HUES64 (cell line): ENCODE results near the gene ANKRD11.
"Not testable (repeated sequence)": the region's sequence is repeated elsewhere in the genome, so short reads cannot be mapped to it uniquely, and the experiment has no call there.

ENCODE experiments used
- H3K27ac ChIP-seq: 2 replicates; pipeline ENCODE4 v1.7.0; 2013; ENCODE audit warnings: low read depth, low read length, inconsistent platforms
- H3K27me3 ChIP-seq: 2 replicates; pipeline ENCODE4 v1.6.1; 2013; ENCODE audit warnings: mild to moderate bottlenecking, low read length; ENCODE audit not compliant: insufficient read depth
- H3K36me3 ChIP-seq: 2 replicates; pipeline ENCODE4 v1.6.1; 2013; ENCODE audit warnings: mild to moderate bottlenecking, low read length; ENCODE audit not compliant: insufficient read depth
- H3K4me1 ChIP-seq: 2 replicates; pipeline ENCODE4 v1.6.1; 2013; ENCODE audit warnings: mild to moderate bottlenecking, low read length, moderate library complexity; ENCODE audit not compliant: insufficient read depth
- H3K4me3 ChIP-seq: 2 replicates; pipeline ENCODE4 v1.5.1; 2013; ENCODE audit warnings: mild to moderate bottlenecking, low read length, moderate library complexity
- H3K9ac ChIP-seq: 2 replicates; pipeline ENCODE4 v1.6.1; 2013; ENCODE audit warnings: mild to moderate bottlenecking, low read depth, low read length
- H3K9me3 ChIP-seq: 2 replicates; pipeline ENCODE4 v1.6.1; 2013; ENCODE audit warnings: low read depth, low read length; ENCODE audit not compliant: insufficient read depth
- WGBS: fragments of 150-250, 120-280 bp; methylation state at CpG from one replicate; pipeline ENCODE4 v1.1.7; 2013; ENCODE audit warnings: missing lambda C conversion rate; 5-methylcytosine and 5-hydroxymethylcytosine counted together

Gene ANKRD11

DNA sequence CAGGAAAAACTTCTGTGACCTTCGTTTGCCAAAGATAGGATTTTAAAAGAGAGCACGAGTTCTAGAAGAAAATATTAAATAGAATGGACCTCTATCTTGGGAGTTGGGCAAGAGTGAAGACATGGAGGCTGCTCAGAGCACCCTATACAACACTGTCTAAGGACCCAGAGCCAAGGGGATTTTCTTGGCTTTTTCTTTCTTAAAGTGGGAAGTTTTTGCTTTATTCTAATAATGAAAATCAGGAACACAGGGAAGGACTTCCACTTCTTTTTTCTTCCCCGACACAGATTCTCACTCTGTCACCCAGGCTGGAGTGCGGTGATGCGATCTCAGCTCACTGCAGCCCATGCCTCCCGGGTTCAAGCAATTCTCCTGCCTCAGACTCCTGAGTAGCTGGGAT is 178.7 kb downstream of the ANKRD11 start:
- Histone ChIP-seq H3K4me3 (no peak overlapping the region), H3K4me1 (peaks cover 5% of the 10 kb centered on the region; the same call in 1 of the 2 replicates), H3K9ac (no peak overlapping the region), H3K36me3 (peaks cover 34% of the 10 kb centered on the region), H3K27ac (no peak overlapping the region), H3K9me3 (no peaks in the 10 kb centered on the region), H3K27me3 (no peaks in the 10 kb centered on the region)
- WGBS: 95% methylated on average over 6 of the region's 6 CpGs

DNA sequence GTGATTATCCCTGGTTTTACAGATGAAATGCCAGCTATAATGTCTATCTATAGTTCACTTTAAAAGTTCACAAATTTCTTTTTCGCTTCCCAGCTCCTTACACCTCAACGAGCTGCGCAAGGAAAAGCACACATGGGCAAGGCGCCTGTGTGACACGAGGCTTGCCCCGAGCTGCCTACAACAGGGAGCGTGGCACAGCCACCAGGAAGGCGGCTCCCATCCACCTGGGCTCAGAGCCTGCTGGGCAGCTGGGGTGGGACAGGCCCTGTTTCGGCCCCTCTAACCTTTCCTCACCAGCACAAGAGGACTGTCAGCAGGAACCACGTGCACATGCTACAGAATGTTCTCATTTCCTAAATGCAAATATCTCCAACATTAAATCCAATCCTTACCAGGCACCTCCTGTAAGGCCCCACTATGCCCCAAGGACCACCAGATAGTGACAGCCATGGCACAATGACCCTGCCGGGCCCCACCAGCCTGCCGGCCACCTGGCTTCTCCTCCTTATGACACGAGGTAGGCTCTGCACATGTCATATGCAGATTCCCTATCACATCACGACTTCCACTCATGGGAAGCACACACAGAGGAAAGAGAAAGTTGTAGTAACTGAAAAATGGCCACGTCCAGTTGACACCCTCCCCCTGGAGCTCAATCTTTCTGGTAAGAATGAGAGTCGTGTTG is 180.8 kb downstream of the ANKRD11 start:
- H3K27ac ChIP-seq: no peak overlapping the region
- 81% methylated on average over 16 of the region's 16 CpGs for WGBS
- peaks cover under 1% of the 10 kb centered on the region; the same call in 1 of the 2 replicates for H3K4me1 ChIP-seq
- no peaks in the 10 kb centered on the region for H3K9me3 ChIP-seq
- H3K27me3 ChIP-seq: no peaks in the 10 kb centered on the region
- H3K9ac ChIP-seq: no peak overlapping the region
- H3K4me3 ChIP-seq: no peak overlapping the region
- peaks cover 37% of the 10 kb centered on the region for H3K36me3 ChIP-seq

GRCh38 chr16:89308391-89309333 is 181.7 kb downstream of the ANKRD11 start:
- Histone ChIP-seq H3K27ac (no peak overlapping the region), H3K4me3 (no peak overlapping the region), H3K36me3 (peaks cover 46% of the 10 kb centered on the region), H3K9me3 (no peaks in the 10 kb centered on the region), H3K9ac (no peak overlapping the region), H3K27me3 (no peaks in the 10 kb centered on the region), H3K4me1 (no peaks in the 10 kb centered on the region)
- whole genome bisulfite sequencing: 88% methylated on average over 30 of the region's 30 CpGs

- Histone ChIP-seq H3K9ac (no peak overlapping the region), H3K4me3 (no peak overlapping the region), H3K27ac (no peak overlapping the region), H3K4me1 (no peaks in the 10 kb centered on the region), H3K36me3 (peaks cover 39% of the 10 kb centered on the region), H3K27me3 (no peaks in the 10 kb centered on the region), H3K9me3 (no peaks in the 10 kb centered on the region)
- 95% methylated on average over 14 of the region's 14 CpGs for WGBS
Measured at GRCh38 chr16:89307421-89307805, 182.9 kb downstream of the ANKRD11 start.

- not testable (repeated sequence) for H3K4me3 ChIP-seq, H3K9ac ChIP-seq, H3K27ac ChIP-seq, H3K27me3 ChIP-seq, H3K9me3 ChIP-seq, H3K4me1 ChIP-seq
- whole genome bisulfite sequencing: 96% methylated on average over 48 of the region's 69 CpGs
- peaks cover 33% of the 10 kb centered on the region for H3K36me3 ChIP-seq
Measured at GRCh38 chr16:89306457-89307420, 183.6 kb downstream of the ANKRD11 start.

DNA sequence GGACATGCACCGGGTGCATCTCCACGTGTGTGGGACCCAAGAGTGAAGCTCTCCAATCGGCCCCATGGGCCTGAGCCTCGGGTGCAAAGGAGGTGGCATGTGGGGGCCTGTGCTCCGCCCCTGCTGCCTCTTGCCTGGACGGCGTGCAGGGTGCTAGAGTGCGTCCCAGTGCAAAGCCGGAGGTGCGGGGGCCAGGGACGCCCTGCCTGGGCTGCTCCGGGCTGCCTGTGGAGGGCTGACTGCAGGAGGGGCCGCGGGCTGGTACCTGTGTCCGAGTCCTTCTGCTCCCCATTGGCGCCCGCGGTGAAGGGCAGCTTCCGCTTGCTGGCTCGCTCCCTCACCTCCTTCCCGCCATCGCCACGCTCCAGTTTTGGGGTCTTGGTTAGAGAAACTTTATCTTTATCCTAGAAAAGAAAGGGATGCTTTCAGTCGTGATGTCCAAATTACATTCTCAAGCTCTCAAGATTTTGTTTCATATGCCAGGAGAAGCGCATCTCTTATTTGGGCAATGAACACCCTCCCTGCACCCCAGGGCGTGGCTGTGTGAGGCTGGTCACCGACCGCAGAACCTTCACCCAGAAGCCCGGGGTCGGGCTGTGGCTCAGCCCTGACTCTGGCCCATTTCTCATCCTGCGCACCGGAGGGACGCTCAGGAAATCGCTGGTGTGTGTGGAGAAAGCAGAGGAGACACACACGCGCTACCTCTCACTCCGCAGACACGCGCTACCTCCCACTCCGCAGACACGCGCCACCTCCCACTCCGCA is 185.2 kb downstream of the ANKRD11 start:
- Histone ChIP-seq H3K4me3 (no peak overlapping the region), H3K36me3 (peaks cover 21% of the 10 kb centered on the region), H3K9me3 (no peaks in the 10 kb centered on the region), H3K4me1 (no peaks in the 10 kb centered on the region), H3K27me3 (no peaks in the 10 kb centered on the region), H3K9ac (no peak overlapping the region), H3K27ac (no peak overlapping the region)
- 92% methylated on average over 41 of the region's 43 CpGs for WGBS

DNA sequence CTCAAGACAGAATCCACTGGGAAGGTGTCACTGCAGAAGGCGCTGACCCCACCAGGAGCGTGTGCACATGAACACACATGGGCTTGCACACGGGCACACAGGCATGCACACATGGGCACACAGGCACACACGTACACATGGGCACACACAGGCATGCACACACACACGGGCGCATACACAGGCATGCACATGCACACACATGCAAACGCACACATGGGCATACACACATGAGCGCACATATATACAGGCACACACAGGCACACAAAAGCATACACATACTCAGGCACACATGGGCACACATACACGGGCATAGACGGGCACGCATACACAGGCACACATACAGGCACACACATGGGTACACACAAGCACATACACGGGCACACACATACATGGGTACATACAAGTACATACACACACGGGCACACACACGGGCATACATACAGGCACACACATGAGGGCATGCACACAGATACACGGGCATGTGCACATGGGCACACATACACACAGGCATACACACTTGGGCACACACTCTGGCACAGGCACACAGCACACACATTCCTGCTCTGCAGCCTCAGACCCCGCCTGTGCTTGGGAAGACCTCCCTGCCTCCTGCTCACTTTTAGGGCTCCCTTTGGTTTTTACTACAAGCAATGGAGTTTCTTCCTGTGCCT is 186.0 kb downstream of the ANKRD11 start:
- peaks cover 21% of the 10 kb centered on the region for H3K36me3 ChIP-seq
- no peak overlapping the region for H3K9ac ChIP-seq
- H3K4me3 ChIP-seq: no peak overlapping the region
- 95% methylated on average over 16 of the region's 16 CpGs for WGBS
- no peaks in the 10 kb centered on the region for H3K27me3 ChIP-seq
- H3K4me1 ChIP-seq: no peaks in the 10 kb centered on the region
- H3K9me3 ChIP-seq: no peaks in the 10 kb centered on the region
- H3K27ac ChIP-seq: no peak overlapping the region

DNA sequence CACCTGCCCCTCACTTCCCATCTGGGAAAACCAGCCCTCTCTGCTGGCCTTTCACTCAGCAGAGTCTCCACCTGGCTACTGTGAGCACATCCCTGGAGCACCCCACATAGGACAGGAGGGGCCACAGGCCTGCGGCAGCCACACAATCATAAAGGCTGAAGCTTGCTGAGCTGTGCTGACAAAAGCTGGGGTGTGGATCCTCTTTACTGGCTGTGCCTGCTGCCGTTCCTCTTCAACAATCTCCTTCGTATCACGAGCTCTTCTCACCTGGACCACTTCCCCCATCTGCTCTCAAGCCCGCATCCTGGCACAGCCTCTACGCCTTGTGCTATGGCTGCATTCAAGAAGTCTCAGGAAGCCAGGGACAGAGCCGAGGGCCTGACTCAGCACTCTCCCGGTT is 186.7 kb downstream of the ANKRD11 start:
- H3K36me3 ChIP-seq: peaks cover 21% of the 10 kb centered on the region
- H3K27ac ChIP-seq: no peak overlapping the region
- H3K27me3 ChIP-seq: no peaks in the 10 kb centered on the region
- H3K4me3 ChIP-seq: no peak overlapping the region
- WGBS: 97% methylated on average over 8 of the region's 8 CpGs
- H3K9ac ChIP-seq: no peak overlapping the region
- no peaks in the 10 kb centered on the region for H3K9me3 ChIP-seq
- H3K4me1 ChIP-seq: no peaks in the 10 kb centered on the region

- no peak overlapping the region for H3K27ac ChIP-seq
- peaks cover 21% of the 10 kb centered on the region for H3K36me3 ChIP-seq
- no peak overlapping the region for H3K4me3 ChIP-seq
- H3K27me3 ChIP-seq: no peaks in the 10 kb centered on the region
- WGBS: 95% methylated on average over 8 of the region's 9 CpGs
- no peaks in the 10 kb centered on the region for H3K9me3 ChIP-seq
- H3K9ac ChIP-seq: no peak overlapping the region
- peaks cover 15% of the 10 kb centered on the region for H3K4me1 ChIP-seq
Measured at GRCh38 chr16:89300976-89301360, 189.4 kb downstream of the ANKRD11 start.
